ENCODE results near the gene MYL6B.

DNA sequence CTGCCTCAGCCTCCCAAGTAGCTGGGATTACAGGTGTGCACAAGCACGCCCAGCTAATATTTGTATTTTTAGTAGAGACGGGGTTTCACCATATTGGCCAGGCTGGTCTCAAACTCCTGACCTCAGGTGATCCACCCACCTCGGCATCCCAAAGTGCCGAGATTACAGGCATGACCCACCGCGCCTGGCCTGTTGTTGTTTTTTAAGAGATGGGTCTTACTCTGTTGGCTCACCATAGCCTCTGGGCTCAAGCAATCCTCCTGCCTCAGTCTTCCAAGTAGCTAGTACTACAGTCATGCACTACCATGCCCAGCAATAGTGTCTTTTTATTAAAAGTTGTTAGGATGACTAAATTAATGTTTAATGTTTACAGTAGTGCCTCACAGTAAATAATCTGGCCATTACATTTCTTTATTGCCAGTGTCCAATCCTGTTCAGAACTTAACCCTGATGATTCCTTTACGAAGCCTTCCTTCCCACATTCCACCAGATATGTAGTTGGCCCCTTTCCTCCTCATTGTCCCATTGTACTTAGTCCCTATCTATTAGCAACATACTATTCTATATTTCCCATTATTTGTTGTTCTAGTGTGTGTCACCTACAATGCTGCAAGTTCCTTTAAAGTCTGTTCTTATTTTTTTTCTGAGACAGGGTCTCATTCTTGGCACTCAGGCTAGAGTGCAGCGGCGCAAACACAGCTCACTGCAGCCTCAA is 45.7 kb downstream of the MYL6B start:
- no peak for TF ChIP-seq REST (IDR thresholded peaks at IDR 0.05; ENCODE audit: unreplicated experiment)
- TF ChIP-seq, protein P1, sequence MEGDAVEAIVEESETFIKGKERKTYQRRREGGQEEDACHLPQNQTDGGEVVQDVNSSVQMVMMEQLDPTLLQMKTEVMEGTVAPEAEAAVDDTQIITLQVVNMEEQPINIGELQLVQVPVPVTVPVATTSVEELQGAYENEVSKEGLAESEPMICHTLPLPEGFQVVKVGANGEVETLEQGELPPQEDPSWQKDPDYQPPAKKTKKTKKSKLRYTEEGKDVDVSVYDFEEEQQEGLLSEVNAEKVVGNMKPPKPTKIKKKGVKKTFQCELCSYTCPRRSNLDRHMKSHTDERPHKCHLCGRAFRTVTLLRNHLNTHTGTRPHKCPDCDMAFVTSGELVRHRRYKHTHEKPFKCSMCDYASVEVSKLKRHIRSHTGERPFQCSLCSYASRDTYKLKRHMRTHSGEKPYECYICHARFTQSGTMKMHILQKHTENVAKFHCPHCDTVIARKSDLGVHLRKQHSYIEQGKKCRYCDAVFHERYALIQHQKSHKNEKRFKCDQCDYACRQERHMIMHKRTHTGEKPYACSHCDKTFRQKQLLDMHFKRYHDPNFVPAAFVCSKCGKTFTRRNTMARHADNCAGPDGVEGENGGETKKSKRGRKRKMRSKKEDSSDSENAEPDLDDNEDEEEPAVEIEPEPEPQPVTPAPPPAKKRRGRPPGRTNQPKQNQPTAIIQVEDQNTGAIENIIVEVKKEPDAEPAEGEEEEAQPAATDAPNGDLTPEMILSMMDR (conservative IDR thresholded peaks at IDR 0.05; ENCODE audit: low read depth in 2 of 2) = no peak
- TF ChIP-seq POLR2AphosphoS5 (IDR thresholded peaks at IDR 0.05; ENCODE audit: low read depth) = no peak
- TF ChIP-seq JUNB (IDR thresholded peaks at IDR 0.05; ENCODE audit: unreplicated experiment) = no peak
- no peak for TF ChIP-seq CREB1 (CRISPR knock-in tag; IDR thresholded peaks at IDR 0.05; ENCODE audit: low read depth)
- no peak for TF ChIP-seq EZH2 (IDR thresholded peaks at IDR 0.05; ENCODE audit: low read depth, unreplicated experiment)
- TF ChIP-seq EZH2phosphoT487 (IDR thresholded peaks at IDR 0.05; ENCODE audit: unreplicated experiment) = no peak

All from GM23338 (cell line).